Muscle of leg (tissue), 11 donors: Measurements from ENCODE around the gene CIDEA. TPM values are rescaled to one million over a fixed set of nuclear protein-coding genes. Genes with fewer than 3 reads are reported as not detected.
"Not testable (repeated sequence)": the region's sequence is repeated elsewhere in the genome, so short reads cannot be mapped to it uniquely, and the experiment has no call there.

ENCODE experiments used
- DNase-seq: peaks from one replicate; pipeline ENCODE4 v3.0.0; 2013
- H3K27ac ChIP-seq: one replicate; pipeline ENCODE4 v1.5.1; 2013; ENCODE audit warnings: mild to moderate bottlenecking, low read length, control low read depth
- H3K27me3 ChIP-seq: one replicate; pipeline ENCODE4 v1.6.1; 2013; ENCODE audit warnings: low read length; ENCODE audit not compliant: control insufficient read depth, insufficient read depth
- H3K36me3 ChIP-seq: one replicate; pipeline ENCODE4 v1.6.1; 2013; ENCODE audit warnings: low read length; ENCODE audit not compliant: control insufficient read depth, insufficient read depth
- H3K4me1 ChIP-seq: one replicate; pipeline ENCODE4 v1.6.1; 2013; ENCODE audit warnings: low read length; ENCODE audit not compliant: control insufficient read depth, insufficient read depth
- H3K4me3 ChIP-seq: one replicate; pipeline ENCODE4 v1.5.1; 2013; ENCODE audit warnings: low read length, control low read depth
- H3K9me3 ChIP-seq: replicated peaks from 2 replicates; pipeline ENCODE4 v1.6.1; 2013; ENCODE audit warnings: low read depth, low read length; ENCODE audit not compliant: control insufficient read depth
- WGBS: methylation state at CpG from one replicate; pipeline ENCODE4 v1.1.5; 2013; ENCODE audit warnings: missing lambda C conversion rate; ENCODE audit not compliant: insufficient coverage; 5-methylcytosine and 5-hydroxymethylcytosine counted together
- polyA plus RNA-seq, 8 donors: library from polyadenylated mRNA; unstranded; fragments of 120-200 nt; gene quantifications; one replicate each; pipeline versions ENCODE4 v1.2.1 to v1.2.3, GENCODE V29; 2013; ENCODE audit warnings: inconsistent platforms in 1 of 8, low replicate concordance in 1 of 8; ENCODE audit not compliant: insufficient read length in 8 of 8, insufficient read depth in 1 of 8
- total RNA-seq: library from RNA; stranded (reverse); fragments of 120-200 nt; gene quantifications from one replicate; pipeline ENCODE4 v1.2.4, GENCODE V29; 2013

The CIDEA gene
- total and polyA plus RNA-seq, 9 donors = not detected

DNA sequence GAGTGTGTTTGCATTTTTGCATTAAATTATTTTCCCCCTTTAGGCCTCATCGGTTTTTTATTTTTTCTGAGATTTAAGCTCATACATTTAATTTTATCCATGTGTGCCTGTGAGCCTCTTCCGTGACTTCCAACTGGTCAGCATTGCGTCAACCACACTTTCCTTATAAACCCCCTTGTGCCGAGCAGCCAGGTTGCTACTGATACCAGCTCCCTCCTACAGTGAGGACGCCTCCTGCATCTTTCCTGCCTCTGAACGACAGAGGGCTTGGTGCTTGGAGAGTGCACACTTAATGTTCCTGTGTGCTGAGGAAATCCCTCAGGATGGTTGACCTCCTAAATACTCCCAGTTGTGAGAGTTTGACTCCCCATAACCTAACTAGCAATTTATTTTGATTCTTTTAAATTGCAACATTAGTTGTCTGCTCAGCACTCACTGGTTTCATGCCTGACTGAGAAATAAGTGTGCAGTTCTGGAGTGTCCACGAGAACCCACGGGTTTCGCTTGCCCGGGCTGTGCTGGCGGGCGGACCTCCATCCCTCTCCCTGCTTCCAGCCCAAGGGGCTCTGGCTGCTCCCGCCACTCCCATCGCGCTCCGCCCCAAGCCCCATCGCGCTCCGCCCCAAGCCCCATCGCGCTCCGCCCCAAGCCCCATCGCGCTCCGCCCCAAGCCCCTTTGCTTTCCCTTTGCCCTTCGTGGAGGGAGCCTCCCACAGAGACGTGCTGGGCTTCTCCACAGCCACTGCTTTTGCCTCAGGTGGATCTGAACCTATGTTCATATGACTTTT, 26.6 kb upstream of the CIDEA start:
- peak; percentile 15 for DNase-seq
- H3K4me1 ChIP-seq, H3K9me3 ChIP-seq, H3K27ac ChIP-seq, H3K27me3 ChIP-seq, H3K36me3 ChIP-seq, H3K4me3 ChIP-seq: not testable (repeated sequence)
- WGBS = no CpG with 5 or more reads among the region's 27 CpGs

DNA sequence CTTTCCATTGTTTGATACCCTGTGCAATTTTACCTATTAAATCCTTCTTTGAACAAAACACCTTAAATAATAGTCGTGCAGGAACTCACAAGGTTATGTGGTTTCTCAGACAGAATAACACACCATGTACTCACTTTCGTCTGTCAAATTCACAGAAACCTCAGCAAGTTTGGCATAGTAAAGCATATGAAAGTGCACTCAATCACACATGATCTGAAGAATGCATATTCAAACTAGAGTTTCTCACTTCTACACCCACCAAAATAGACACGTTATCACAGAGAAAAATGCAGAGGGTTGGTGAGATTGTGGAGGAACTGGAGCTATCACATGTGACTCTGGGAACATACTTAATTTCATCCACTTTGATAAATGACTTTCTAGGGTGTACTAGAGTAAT, 25.9 kb upstream of the CIDEA start:
- H3K27ac ChIP-seq, H3K27me3 ChIP-seq, H3K36me3 ChIP-seq, DNase-seq, H3K4me3 ChIP-seq, H3K4me1 ChIP-seq, H3K9me3 ChIP-seq: not testable (repeated sequence)
- WGBS = no CpG with 5 or more reads among the region's 3 CpGs

DNA sequence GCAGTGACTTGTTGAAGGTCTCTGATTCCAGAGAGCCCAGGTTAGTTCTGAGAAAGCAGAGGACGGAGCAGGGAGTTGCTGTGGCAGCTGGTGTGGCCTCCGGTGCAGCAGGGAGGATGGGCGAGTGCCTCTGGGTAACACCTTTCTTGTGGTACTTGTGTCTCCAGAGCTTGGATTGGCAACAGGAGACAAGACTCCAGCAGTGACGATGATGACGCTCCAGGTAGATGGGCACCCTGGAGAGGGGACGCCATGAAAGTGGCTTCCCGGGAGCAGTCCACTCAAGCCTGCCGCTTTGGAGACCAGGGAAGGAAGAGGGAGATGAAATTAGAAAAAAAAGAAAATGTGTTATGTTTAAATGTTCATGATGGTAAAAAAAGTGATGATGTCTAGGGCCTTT, 23.6 kb upstream of the CIDEA start:
- H3K36me3 ChIP-seq, H3K27me3 ChIP-seq, H3K27ac ChIP-seq, DNase-seq, H3K4me1 ChIP-seq, H3K9me3 ChIP-seq, H3K4me3 ChIP-seq: not testable (repeated sequence)
- 91% methylated on average over 7 of the region's 8 CpGs for WGBS

DNA sequence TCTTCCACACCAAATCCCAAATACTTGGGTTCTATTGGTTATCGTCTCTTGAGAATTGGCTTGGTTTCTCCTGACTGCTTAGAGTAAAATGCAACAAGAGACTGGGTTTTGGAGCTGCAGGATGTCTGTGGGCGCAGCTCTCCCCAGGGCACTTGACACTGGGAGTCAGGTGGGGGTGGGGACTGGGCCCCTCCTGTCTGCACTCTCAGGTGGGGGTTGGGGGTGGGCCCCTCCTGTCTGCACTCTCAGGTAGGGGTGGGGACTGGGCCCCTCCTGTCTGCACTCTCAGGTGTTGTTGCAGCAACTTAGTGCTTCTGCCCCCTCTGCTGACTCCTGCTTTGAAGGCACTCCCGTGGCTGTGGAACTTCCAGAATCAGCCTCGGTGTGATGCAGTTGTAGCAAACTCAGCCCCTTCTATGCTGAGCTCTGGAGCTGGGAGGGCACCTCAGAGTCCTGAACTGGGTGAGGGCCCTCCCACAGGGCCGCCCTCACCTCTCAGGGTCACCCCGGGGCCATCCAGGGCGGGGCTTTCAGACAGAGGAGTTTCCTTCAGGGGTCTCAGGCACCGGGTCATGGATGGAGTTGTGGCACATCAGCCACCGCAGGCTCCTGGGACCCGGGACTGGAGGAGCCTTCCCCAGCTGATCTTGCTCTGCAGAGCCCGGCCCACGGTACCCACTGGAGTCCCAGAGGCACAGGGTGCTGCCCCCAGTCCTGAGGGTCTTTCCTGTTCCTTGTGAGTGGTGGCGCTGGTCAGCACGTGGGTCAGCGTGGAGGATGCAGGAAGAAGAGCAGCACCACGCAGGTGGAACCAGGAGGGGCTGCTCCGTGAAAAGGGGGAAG, 22.9 kb upstream of the CIDEA start:
- Histone ChIP-seq H3K9me3 (no peaks in the 10 kb centered on the region), H3K36me3 (no peaks in the 10 kb centered on the region), H3K4me3 (no peak overlapping the region), H3K27ac (no peak overlapping the region), H3K27me3 (peaks cover 3% of the 10 kb centered on the region), H3K4me1 (no peaks in the 10 kb centered on the region)
- DNase-seq = no peak
- 81% methylated on average over 16 of the region's 17 CpGs for WGBS

DNA sequence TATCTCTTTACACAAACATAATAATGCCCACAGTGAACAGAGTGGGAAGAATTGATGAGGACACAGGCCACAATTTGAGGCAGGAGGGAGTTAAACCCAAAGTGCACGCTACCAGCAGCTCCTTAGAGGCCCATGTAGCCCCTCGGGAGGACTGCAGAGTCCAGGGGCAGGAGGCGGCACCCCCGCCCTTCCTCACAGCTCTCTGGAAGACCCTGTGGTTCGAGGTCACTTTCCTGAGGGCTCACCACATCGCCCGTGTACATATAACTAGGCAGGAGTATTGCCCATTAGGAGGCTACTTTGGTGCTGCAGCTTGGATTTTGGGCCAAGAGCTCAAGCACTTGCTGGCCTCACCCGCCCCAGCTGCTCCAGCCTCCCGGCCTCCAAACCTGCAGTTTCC, 22.2 kb upstream of the CIDEA start:
- H3K36me3 ChIP-seq = no peaks in the 10 kb centered on the region
- no peak overlapping the region for H3K4me3 ChIP-seq
- peaks cover 7% of the 10 kb centered on the region for H3K27me3 ChIP-seq
- H3K4me1 ChIP-seq = peaks cover 3% of the 10 kb centered on the region
- DNase-seq = no peak
- H3K9me3 ChIP-seq = no peaks in the 10 kb centered on the region
- WGBS = 89% methylated on average over 7 of the region's 9 CpGs
- H3K27ac ChIP-seq = no peak overlapping the region

DNA sequence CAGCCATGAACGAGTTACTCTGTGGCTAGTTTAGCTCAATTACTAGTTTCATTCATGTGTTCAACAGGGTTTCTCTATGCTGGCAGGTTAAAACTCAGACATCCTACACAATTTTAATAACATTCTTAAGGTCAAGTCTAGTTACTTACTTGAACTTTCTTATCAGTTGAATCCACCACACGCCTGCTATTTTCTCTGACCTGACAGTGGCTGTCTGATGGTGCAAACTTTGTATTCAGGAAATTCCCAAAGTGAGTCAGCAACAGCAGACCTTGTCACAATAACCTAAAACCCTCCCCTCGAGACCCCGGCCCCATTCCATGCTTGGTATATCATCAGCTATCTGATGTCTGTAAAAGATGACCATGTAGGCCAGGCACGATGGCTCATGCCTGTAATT, 20.8 kb upstream of the CIDEA start:
- no peaks in the 10 kb centered on the region for H3K36me3 ChIP-seq
- no peak overlapping the region for H3K27ac ChIP-seq
- no peaks in the 10 kb centered on the region for H3K9me3 ChIP-seq
- peaks cover 8% of the 10 kb centered on the region for H3K4me1 ChIP-seq
- peaks cover 7% of the 10 kb centered on the region for H3K27me3 ChIP-seq
- no peak for DNase-seq
- 88% methylated on average over 1 of the region's 5 CpGs for WGBS
- H3K4me3 ChIP-seq = no peak overlapping the region

DNA sequence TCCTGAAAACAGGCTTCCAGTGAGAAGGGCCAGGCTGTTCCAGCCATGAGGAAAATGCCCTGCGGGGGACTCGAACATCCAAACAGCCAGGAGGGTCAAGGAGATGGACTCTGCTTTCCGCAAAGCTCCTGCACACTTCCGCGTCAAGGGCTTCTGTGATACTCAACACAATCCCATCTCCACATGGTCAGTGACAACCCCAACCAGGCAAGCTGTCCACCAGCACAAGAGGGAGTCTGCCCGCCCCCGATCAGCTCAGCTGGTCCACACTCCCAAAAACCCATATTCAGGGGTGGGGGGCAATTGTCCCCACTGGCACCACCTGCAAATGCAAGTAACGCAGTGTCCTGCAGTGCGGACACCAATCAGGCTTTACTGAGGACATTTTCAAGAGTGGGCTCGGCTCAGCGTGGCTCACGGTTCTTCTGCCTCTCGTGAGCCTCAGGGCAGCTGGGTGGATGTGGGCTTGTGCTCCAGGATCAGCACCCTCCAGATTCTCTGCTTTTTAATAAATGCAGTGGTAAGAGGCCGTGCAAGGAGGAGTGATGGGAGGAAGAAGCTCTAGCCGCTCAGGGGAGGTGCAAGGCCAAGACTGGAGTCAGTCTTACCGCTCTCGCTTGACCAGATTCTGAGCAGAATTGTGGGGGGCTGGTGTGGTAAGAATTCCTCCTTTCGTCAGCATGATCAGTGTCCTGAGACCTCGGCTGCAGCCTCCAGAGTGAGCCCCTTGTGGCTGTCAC, 19.5 kb upstream of the CIDEA start:
- peaks cover 7% of the 10 kb centered on the region for H3K27me3 ChIP-seq
- H3K4me1 ChIP-seq = peaks cover 8% of the 10 kb centered on the region
- 94% methylated on average over 5 of the region's 19 CpGs for WGBS

DNA sequence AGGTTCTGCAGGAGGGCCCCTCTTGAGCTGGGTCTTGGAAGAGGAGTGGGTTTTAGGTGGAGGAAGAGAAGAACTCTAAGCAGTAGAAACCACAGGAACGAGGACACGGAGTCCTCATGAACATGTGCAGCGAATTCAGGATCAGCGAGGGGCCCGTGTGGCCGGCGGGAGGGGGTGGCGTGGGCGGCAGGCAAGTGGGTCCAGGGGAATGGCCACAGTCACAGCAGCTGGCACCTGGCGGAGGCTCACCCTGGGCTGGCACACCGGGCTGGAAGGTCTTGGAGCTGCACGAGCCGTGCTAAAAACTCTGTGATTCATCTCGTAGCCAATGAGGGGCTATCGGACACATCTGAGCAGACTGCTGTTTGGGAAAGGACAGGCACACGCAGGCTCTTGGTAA, 18.0 kb upstream of the CIDEA start:
- no peaks in the 10 kb centered on the region for H3K36me3 ChIP-seq
- 96% methylated on average over 16 of the region's 16 CpGs for WGBS

More for the DNA sequence above, 19.5 kb upstream of the CIDEA start:
- Histone ChIP-seq H3K9me3 (no peaks in the 10 kb centered on the region), H3K36me3 (no peaks in the 10 kb centered on the region), H3K4me3 (no peak overlapping the region), H3K27ac (no peak overlapping the region)
- no peak for DNase-seq

DNA sequence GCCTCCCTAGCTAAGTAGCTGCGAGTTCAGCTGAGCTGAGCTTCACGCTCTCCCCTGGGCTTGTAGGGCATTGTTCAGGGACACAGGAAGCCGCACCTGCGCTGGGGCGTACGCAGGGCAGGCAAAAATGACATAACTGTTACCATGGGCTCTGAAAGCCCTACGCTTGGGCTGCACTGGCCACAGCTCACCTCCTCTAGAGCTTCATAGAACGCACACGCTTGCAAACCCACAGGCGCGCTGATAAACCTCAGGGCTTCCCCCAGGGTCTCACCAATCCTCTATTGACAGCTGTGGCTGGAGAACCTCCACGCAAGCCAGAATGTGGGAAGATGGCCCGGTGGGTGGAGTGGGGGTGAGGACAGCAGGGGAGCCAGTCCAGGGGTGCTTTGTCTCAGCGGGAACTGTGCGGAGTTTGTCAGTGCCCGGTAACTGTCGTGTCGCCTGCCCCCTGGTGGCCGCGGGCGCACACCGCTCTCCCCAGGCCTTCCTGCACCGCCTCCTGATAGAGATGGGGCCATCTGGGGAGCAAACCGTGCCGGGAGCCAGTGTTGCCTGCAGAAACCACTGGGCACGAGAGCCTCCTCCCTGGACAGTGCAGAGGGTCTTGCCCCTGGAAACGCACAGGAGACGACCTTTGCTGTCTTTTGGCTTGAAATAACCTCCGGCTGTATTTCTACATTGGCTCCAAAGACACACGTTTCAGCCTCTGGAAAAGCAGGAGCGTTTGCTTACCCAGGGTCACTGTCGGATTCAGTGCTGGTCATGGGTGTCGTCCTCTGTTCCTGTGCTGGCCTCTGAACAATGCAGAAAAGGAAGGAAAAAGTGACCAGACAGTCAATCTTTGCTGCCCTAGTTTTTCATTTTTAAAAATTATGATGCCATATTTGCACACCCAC, 17.0 kb upstream of the CIDEA start:
- DNase-seq = peak; percentile 68
- Histone ChIP-seq H3K4me1 (peaks cover 8% of the 10 kb centered on the region), H3K9me3 (no peaks in the 10 kb centered on the region), H3K27ac (no peak overlapping the region), H3K4me3 (no peak overlapping the region), H3K27me3 (peaks cover 9% of the 10 kb centered on the region), H3K36me3 (no peaks in the 10 kb centered on the region)
- 27% methylated on average over 29 of the region's 33 CpGs for WGBS

More for the DNA sequence above, 18.0 kb upstream of the CIDEA start:
- Histone ChIP-seq H3K27ac (no peak overlapping the region), H3K4me3 (no peak overlapping the region), H3K9me3 (no peaks in the 10 kb centered on the region), H3K27me3 (peaks cover 8% of the 10 kb centered on the region), H3K4me1 (peaks cover 8% of the 10 kb centered on the region)
- DNase-seq = no peak
